H1 (cell line): ENCODE measurements around the gene ACCSL.

Experiments
- CHD2 ChIP-seq: IDR thresholded peaks from 2 replicates; pipeline ENCODE4 v1.6.1; 2012; ENCODE audit warnings: low read length, improper control_type of control experiment
- EP300 ChIP-seq, 2 experiments: IDR thresholded peaks; 1 replicate in 1 of 2; 2 replicates in 1 of 2; pipeline ENCODE4 v1.6.1; 2011 to 2012; ENCODE audit warnings: low read depth in 2 of 2, low read length in 2 of 2, mild to moderate bottlenecking in 2 of 2, borderline replicate concordance in 1 of 2, inconsistent platforms in 1 of 2, moderate library complexity in 1 of 2
- EZH2 ChIP-seq: fragments of 200-600 bp; sonication (generic); IDR thresholded peaks from 2 replicates; pipeline ENCODE4 v1.7.1; 2012; ENCODE audit warnings: low read depth, mild to moderate bottlenecking, moderate library complexity, low read length, inconsistent platforms; ENCODE audit not compliant: severe bottlenecking
- JUND ChIP-seq: IDR thresholded peaks from 2 replicates; pipeline ENCODE4 v1.6.1; 2011; ENCODE audit warnings: mild to moderate bottlenecking, improper control_type of control experiment, low read length
- POLR2A ChIP-seq, 2 experiments: IDR thresholded peaks; 1 replicate in 1 of 2; 2 replicates in 1 of 2; pipeline ENCODE4 v1.6.1; 2011; ENCODE audit warnings: low read depth in 2 of 2, low read length in 2 of 2, mild to moderate bottlenecking in 2 of 2; ENCODE audit errors: control extremely low read depth in 1 of 2
- SIRT6 ChIP-seq: IDR thresholded peaks from one replicate; pipeline ENCODE4 v1.7.1; 2012; ENCODE audit warnings: low read length, inconsistent platforms
- SRF ChIP-seq: IDR thresholded peaks from 2 replicates; pipeline ENCODE4 v1.6.1; 2011; ENCODE audit warnings: mild to moderate bottlenecking, low read depth, low read length, moderate library complexity
- TAF1 ChIP-seq: IDR thresholded peaks from 2 replicates; pipeline ENCODE4 v1.6.1; 2011; ENCODE audit warnings: mild to moderate bottlenecking, low read depth, low read length
- TF ChIP-seq, protein P1 (sequence below), 3 experiments: IDR thresholded peaks; 1 replicate in 2 of 3; 2 replicates in 1 of 3; pipeline versions ENCODE4 v1.5.1 to v1.6.1; 2011; ENCODE audit warnings: low read length in 3 of 3, mild to moderate bottlenecking in 3 of 3, inconsistent platforms in 2 of 3, low read depth in 1 of 3, moderate library complexity in 1 of 3; ENCODE audit not compliant: insufficient read depth in 1 of 3; ENCODE audit errors: control extremely low read depth in 1 of 3
- TF ChIP-seq, protein P2 (sequence below): IDR thresholded peaks from 2 replicates; pipeline ENCODE4 v1.6.1; 2011; ENCODE audit warnings: low read depth, mild to moderate bottlenecking, low read length; ENCODE audit not compliant: insufficient read depth
- TF ChIP-seq, protein P3 (sequence below): IDR thresholded peaks from 2 replicates; pipeline ENCODE4 v1.6.1; 2011; ENCODE audit warnings: low read length, improper control_type of control experiment

DNA sequence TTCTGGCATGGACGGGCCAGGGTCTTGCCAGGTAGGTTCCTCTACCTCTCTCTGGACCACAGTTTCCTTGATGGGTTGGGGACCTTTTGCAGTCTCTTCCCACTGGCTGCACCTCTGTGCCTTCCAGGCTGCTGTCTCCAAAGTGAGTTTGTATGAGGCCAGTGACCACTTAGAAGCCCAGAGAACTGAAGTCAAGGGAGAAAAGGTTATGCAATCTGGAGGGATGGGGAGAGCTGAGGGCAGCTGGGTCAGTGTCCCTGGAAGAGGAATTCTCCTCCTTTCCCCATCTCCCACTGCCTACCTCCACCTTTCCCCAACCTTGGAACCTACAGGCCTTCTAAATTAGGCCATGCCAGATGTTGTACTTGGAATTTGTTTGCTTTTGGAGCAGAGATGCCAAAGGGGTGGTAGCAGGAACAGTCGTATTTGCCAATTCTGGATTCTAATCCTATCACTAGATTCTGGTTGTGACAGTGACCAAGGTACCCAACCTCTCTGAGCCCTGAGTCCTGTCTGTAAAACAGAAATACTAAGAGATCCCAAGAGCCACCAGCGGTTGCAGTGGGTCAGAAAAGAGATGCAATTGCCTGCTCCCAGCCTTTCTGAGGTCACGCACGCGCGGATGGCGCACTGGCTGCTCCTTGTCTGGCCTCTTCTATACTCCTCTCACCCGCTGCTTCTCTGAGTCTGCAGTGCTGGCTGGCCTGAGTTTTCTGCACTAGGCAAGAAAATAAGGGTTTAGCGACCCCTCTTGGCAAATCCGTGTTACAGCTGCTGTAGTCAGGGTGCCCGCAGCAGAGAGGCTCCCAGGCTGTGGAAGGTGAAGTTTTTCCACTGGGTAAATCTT lies 10.7 kb upstream of the ACCSL start:
- TF ChIP-seq, protein P1, sequence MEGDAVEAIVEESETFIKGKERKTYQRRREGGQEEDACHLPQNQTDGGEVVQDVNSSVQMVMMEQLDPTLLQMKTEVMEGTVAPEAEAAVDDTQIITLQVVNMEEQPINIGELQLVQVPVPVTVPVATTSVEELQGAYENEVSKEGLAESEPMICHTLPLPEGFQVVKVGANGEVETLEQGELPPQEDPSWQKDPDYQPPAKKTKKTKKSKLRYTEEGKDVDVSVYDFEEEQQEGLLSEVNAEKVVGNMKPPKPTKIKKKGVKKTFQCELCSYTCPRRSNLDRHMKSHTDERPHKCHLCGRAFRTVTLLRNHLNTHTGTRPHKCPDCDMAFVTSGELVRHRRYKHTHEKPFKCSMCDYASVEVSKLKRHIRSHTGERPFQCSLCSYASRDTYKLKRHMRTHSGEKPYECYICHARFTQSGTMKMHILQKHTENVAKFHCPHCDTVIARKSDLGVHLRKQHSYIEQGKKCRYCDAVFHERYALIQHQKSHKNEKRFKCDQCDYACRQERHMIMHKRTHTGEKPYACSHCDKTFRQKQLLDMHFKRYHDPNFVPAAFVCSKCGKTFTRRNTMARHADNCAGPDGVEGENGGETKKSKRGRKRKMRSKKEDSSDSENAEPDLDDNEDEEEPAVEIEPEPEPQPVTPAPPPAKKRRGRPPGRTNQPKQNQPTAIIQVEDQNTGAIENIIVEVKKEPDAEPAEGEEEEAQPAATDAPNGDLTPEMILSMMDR (IDR thresholded peaks at IDR 0.05; ENCODE audit: control extremely low read depth in 1 of 3, insufficient read depth in 1 of 3, low read depth in 1 of 3, low read length in 3 of 3), result peak; percentile 75 to 96 (median 91)
- TF ChIP-seq SIRT6 (no peak), CHD2 (no peak), JUND (no peak), EP300 (IDR thresholded peaks at IDR 0.05; ENCODE audit: borderline replicate concordance in 1 of 2, low read depth in 2 of 2, low read length in 2 of 2) (no peak), POLR2A (IDR thresholded peaks at IDR 0.05; ENCODE audit: control extremely low read depth in 1 of 2, low read depth in 2 of 2, low read length in 2 of 2) (no peak), TAF1 (no peak), EZH2 (no peak), SRF (no peak)
- TF ChIP-seq, protein P2, sequence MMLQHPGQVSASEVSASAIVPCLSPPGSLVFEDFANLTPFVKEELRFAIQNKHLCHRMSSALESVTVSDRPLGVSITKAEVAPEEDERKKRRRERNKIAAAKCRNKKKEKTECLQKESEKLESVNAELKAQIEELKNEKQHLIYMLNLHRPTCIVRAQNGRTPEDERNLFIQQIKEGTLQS, result no peak
- TF ChIP-seq, protein P3, sequence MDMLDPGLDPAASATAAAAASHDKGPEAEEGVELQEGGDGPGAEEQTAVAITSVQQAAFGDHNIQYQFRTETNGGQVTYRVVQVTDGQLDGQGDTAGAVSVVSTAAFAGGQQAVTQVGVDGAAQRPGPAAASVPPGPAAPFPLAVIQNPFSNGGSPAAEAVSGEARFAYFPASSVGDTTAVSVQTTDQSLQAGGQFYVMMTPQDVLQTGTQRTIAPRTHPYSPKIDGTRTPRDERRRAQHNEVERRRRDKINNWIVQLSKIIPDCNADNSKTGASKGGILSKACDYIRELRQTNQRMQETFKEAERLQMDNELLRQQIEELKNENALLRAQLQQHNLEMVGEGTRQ, result no peak
